Activated CD4-positive, alpha-beta T cell treated with anti-CD3 and anti-CD28 coated beads, Interleukin-2, Interleukin-4, amounts not matched to agents 100 ng/mL and 50 ng/mL, durations not matched to agents 16 hours and 8 hours (primary cell): ENCODE data around the gene CLEC1B.
"Not testable (repeated sequence)": the region's sequence is repeated elsewhere in the genome, so short reads cannot be mapped to it uniquely, and the experiment has no call there.

Source experiments
- DNase-seq: peaks from one replicate; pipeline ENCODE4 v3.0.0-alpha.2; 2020; ENCODE audit warnings: low spot score

The CLEC1B gene

GRCh38 chr12:9999016-9999415 is at the start of gene CLEC1B:
Gene CLEC1B, minus strand, starts transcription at chr12:9999121. Its CDS starts 21 bp downstream, at chr12:9999100.
- no peak for DNase-seq

- no peak for DNase-seq
Observed at GRCh38 chr12:10048526-10048925, 49.6 kb upstream of the CLEC1B start.

GRCh38 chr12:10042167-10042566 is 43.2 kb upstream of the CLEC1B start:
- DNase-seq = no peak

- no peak for DNase-seq
Observed at GRCh38 chr12:10033783-10034545, 35.0 kb upstream of the CLEC1B start.

GRCh38 chr12:10031771-10032175 is 32.9 kb upstream of the CLEC1B start:
- DNase-seq = no peak

- no peak for DNase-seq
Observed at GRCh38 chr12:10031321-10031720, 32.4 kb upstream of the CLEC1B start.

GRCh38 chr12:10030446-10030845 is 31.5 kb upstream of the CLEC1B start, which contains the start of gene CLEC9A:
Gene CLEC9A, plus strand, starts transcription at chr12:10030682. Its CDS starts 22,006 bp downstream, at chr12:10052688.
- DNase-seq = no peak

- no peak for DNase-seq
Observed at GRCh38 chr12:10027721-10028120, 28.8 kb upstream of the CLEC1B start.

GRCh38 chr12:10027311-10027710 is 28.4 kb upstream of the CLEC1B start:
- no peak for DNase-seq

GRCh38 chr12:10026666-10027065 is 27.7 kb upstream of the CLEC1B start:
- not testable (repeated sequence) for DNase-seq

- no peak for DNase-seq
Observed at GRCh38 chr12:10025236-10025635, 26.3 kb upstream of the CLEC1B start.

GRCh38 chr12:10021342-10021741 is 22.4 kb upstream of the CLEC1B start:
- DNase-seq = no peak

GRCh38 chr12:10018386-10018785 is 19.5 kb upstream of the CLEC1B start:
- no peak for DNase-seq

GRCh38 chr12:10016881-10017280 is 18.0 kb upstream of the CLEC1B start:
- no peak for DNase-seq

- no peak for DNase-seq
Observed at GRCh38 chr12:10015450-10015849, 16.5 kb upstream of the CLEC1B start.

GRCh38 chr12:10012630-10013330 is 13.9 kb upstream of the CLEC1B start:
- no peak for DNase-seq

- no peak for DNase-seq
Observed at GRCh38 chr12:10001171-10001776, 2.4 kb upstream of the CLEC1B start.

- no peak for DNase-seq
Observed at GRCh38 chr12:9992296-9992695, 6.6 kb downstream of the CLEC1B start.

GRCh38 chr12:9991876-9992275 is 7.0 kb downstream of the CLEC1B start:
- DNase-seq = no peak

- DNase-seq = no peak
Observed at GRCh38 chr12:9980126-9980525, 18.8 kb downstream of the CLEC1B start.

- DNase-seq = no peak
Observed at GRCh38 chr12:9977916-9978315, 21.0 kb downstream of the CLEC1B start.

- not testable (repeated sequence) for DNase-seq
Observed at GRCh38 chr12:9976626-9977025, 22.3 kb downstream of the CLEC1B start.

GRCh38 chr12:9975614-9976013 is 23.3 kb downstream of the CLEC1B start:
- no peak for DNase-seq
